ENCODE measurements around the gene C19orf85.

DNA sequence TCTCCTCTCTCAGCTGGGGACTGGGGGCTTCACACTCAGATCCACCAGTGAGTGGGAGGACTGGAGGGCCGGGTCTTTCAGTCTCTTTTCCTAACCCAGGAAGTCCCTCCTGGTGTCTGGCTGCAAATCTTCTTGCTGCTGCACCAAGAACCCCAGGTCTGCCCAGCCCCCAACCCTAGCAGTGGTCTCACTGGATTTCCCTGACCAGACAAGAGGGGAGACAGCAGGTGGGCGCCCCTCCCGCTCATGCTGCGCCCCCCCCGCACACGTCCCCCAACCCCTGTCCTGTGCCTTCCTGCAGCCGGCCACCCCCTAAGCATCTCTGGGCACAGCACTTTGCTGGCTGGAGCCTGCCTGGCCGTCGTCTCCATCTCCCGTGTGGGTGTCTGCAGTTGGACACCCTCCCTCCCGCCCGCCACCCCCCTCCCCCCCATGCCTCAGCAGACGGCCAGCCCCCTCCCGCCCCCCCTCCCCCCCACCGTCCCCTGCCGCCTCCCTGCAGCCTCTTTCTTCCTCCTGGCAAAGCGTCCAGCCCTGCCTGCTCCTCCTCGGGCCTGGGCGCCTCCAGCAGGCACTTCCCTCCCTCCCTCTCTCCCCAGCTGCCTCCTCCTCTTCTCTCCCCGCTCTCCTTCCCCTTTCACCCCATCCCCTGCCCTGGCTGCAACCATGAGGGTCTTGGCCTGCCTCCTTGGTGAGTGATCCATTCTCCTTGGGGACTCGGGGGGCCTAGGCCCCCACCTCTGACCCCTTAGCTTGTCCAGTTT is 23.6 kb upstream of the C19orf85 start, which contains the start of gene SSC5D:
- TF ChIP-seq EZH2 (IDR thresholded peaks at IDR 0.05; ENCODE audit: low read depth), result no peak
- TF ChIP-seq, protein P1, sequence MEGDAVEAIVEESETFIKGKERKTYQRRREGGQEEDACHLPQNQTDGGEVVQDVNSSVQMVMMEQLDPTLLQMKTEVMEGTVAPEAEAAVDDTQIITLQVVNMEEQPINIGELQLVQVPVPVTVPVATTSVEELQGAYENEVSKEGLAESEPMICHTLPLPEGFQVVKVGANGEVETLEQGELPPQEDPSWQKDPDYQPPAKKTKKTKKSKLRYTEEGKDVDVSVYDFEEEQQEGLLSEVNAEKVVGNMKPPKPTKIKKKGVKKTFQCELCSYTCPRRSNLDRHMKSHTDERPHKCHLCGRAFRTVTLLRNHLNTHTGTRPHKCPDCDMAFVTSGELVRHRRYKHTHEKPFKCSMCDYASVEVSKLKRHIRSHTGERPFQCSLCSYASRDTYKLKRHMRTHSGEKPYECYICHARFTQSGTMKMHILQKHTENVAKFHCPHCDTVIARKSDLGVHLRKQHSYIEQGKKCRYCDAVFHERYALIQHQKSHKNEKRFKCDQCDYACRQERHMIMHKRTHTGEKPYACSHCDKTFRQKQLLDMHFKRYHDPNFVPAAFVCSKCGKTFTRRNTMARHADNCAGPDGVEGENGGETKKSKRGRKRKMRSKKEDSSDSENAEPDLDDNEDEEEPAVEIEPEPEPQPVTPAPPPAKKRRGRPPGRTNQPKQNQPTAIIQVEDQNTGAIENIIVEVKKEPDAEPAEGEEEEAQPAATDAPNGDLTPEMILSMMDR (conservative IDR thresholded peaks at IDR 0.05), result no peak

Data from PC-9 (cell line).